GM12878 (cell line): ENCODE results near the gene PACS1. TPM values are rescaled to one million over a fixed set of nuclear protein-coding genes. Genes with fewer than 3 reads are reported as not detected.

Experiments used
- ATAC-seq: fragments of 200-7000 bp; cut with Tn5 transposase; 3 replicates; pipeline ENCODE4 v1.9.1; 2020; ENCODE audit warnings: mild to moderate bottlenecking, moderate library complexity
- BruUV-seq: library from RNA; stranded (reverse); fragments of 400-500 nt; replicated peaks from 2 replicates; lab custom pipeline; 2021; lab: Mats Ljungman, UMichigan
- CTCF ChIA-PET: fragments of 300-600 bp; sonication (Branson Sonifier 250); formaldehyde crosslinking; extraction: SDS; loops from one replicate; lab custom pipeline; 2021; ENCODE audit warnings: inconsistent platforms; lab: Yijun Ruan, JAX
- POLR2A ChIA-PET: fragments of 350-600 bp; formaldehyde crosslinking; extraction: SDS; loops from one replicate; lab custom pipeline; 2021; ENCODE audit warnings: inconsistent platforms; lab: Charles Lee
- RAD21 ChIA-PET: fragments of 300-600 bp; sonication (Branson Sonifier 250); formaldehyde crosslinking; loops from one replicate; lab custom pipeline; 2023; ENCODE audit warnings: antibody characterized with exemption; ENCODE audit not compliant: unreplicated experiment; lab: Charles Lee
- SMC1A ChIA-PET: fragments of 300-600 bp; sonication (Branson Sonifier 250); formaldehyde crosslinking; loops from one replicate; lab custom pipeline; 2023; ENCODE audit not compliant: unreplicated experiment, uncharacterized antibody; lab: Charles Lee
- DNase-seq: peaks from one replicate; pipeline ENCODE4 v3.0.0-alpha.2; 2011; ENCODE audit warnings: low read depth, low spot score
- FAIRE-seq: peaks from 3 replicates; lab custom pipeline; 2011; peaks lifted over from hg19 to GRCh38; lab: Jason Lieb, UNC
- H2AFZ ChIP-seq: 2 replicates; pipeline ENCODE4 v1.6.0; 2011; ENCODE audit warnings: low read depth, low read length, control low read depth; ENCODE audit not compliant: control insufficient read depth
- H3K27ac ChIP-seq: 2 replicates; pipeline ENCODE4 v1.5.1; 2011; ENCODE audit warnings: control low read depth; ENCODE audit not compliant: control insufficient read depth, insufficient read depth
- H3K27me3 ChIP-seq, 2 experiments: replicated peaks in 1 of 2; 2 replicates each; pipeline versions ENCODE4 v1.6.0 to v1.6.1; 2011; ENCODE audit warnings: low read length in 1 of 2; ENCODE audit not compliant: control insufficient read depth in 2 of 2, insufficient read depth in 2 of 2
- H3K36me3 ChIP-seq, 2 experiments: 2 replicates each; pipeline ENCODE4 v1.5.1; 2011; ENCODE audit warnings: low read length in 1 of 2; ENCODE audit not compliant: control insufficient read depth in 2 of 2, insufficient read depth in 2 of 2
- H3K4me1 ChIP-seq: 2 replicates; pipeline ENCODE4 v1.6.1; 2011; ENCODE audit warnings: mild to moderate bottlenecking, low read length, moderate library complexity, mixed read lengths; ENCODE audit not compliant: control insufficient read depth, insufficient read depth
- H3K4me2 ChIP-seq: 2 replicates; pipeline ENCODE4 v1.6.0; 2011; ENCODE audit warnings: control low read depth; ENCODE audit not compliant: control insufficient read depth, insufficient read depth
- H3K4me3 ChIP-seq: fragments of 200-600 bp; sonication (generic); 2 replicates; pipeline ENCODE4 v1.5.1; 2016
- H3K79me2 ChIP-seq: 2 replicates; pipeline ENCODE4 v1.6.0; 2011; ENCODE audit warnings: low read length; ENCODE audit not compliant: control insufficient read depth, insufficient read depth
- H3K9ac ChIP-seq: 2 replicates; pipeline ENCODE4 v1.8.0; 2011; ENCODE audit warnings: low read length, control low read depth, mixed read lengths; ENCODE audit not compliant: control insufficient read depth, insufficient read depth
- H3K9me3 ChIP-seq: replicated peaks from 3 replicates; pipeline ENCODE4 v1.5.1; 2011; ENCODE audit warnings: mild to moderate bottlenecking, low read length; ENCODE audit not compliant: control insufficient read depth, insufficient read depth
- H4K20me1 ChIP-seq: 2 replicates; pipeline ENCODE4 v1.6.0; 2011; ENCODE audit not compliant: control insufficient read depth, insufficient read depth
- CEBPB ChIP-seq, 2 experiments: fragments of 150-350 bp in 1 of 2; IDR thresholded peaks; 2 replicates each; pipeline ENCODE4 v1.6.1; 2012 to 2014; ENCODE audit warnings: low read depth in 2 of 2, low read length in 2 of 2, borderline replicate concordance in 1 of 2, inconsistent platforms in 1 of 2
- CHD1 ChIP-seq: IDR thresholded peaks from 2 replicates; pipeline ENCODE4 v1.6.1; 2012; ENCODE audit warnings: low read depth, low read length, improper control_type of control experiment
- CHD2 ChIP-seq: IDR thresholded peaks from 2 replicates; pipeline ENCODE4 v1.6.1; 2011; ENCODE audit warnings: low read depth, low read length, improper control_type of control experiment, borderline replicate concordance
- EGR1 ChIP-seq, 2 experiments: IDR thresholded peaks; 1 replicate in 1 of 2; 2 replicates in 1 of 2; pipeline ENCODE4 v1.6.1; 2011 to 2012; ENCODE audit warnings: low read depth in 2 of 2, low read length in 2 of 2, borderline replicate concordance in 1 of 2, mild to moderate bottlenecking in 1 of 2, moderate library complexity in 1 of 2
- IKZF1 ChIP-seq: fragments of 450-650 bp; conservative IDR thresholded peaks from 2 replicates; pipeline ENCODE4 v1.6.1; 2017; ENCODE audit warnings: antibody characterized with exemption, mild to moderate bottlenecking
- IKZF2 ChIP-seq, 2 experiments: fragments of 450-650 bp; IDR thresholded peaks; 2 replicates each; pipeline ENCODE4 v1.6.1; 2017; ENCODE audit warnings: mild to moderate bottlenecking in 2 of 2, moderate library complexity in 2 of 2
- IRF5 ChIP-seq: fragments of 450-650 bp; IDR thresholded peaks from 2 replicates; pipeline ENCODE4 v1.6.1; 2017; ENCODE audit warnings: borderline replicate concordance
- KDM1A ChIP-seq: fragments of 200-600 bp; sonication (generic); IDR thresholded peaks from 2 replicates; pipeline ENCODE4 v1.6.1; 2016; ENCODE audit warnings: borderline replicate concordance
- MEF2A ChIP-seq: IDR thresholded peaks from 2 replicates; pipeline ENCODE4 v1.6.1; 2011; ENCODE audit warnings: low read depth, mild to moderate bottlenecking, low read length, moderate library complexity; ENCODE audit not compliant: insufficient read depth
- MLLT1 ChIP-seq: fragments of 450-650 bp; IDR thresholded peaks from 2 replicates; pipeline ENCODE4 v1.6.1; 2016; ENCODE audit warnings: mild to moderate bottlenecking
- MXI1 ChIP-seq: fragments of 150-350 bp; IDR thresholded peaks from 2 replicates; pipeline ENCODE4 v1.6.1; 2011; ENCODE audit warnings: low read depth, mild to moderate bottlenecking, inconsistent platforms, low read length, improper control_type of control experiment
- PKNOX1 ChIP-seq: fragments of 450-650 bp; IDR thresholded peaks from 2 replicates; pipeline ENCODE4 v1.6.1; 2016; ENCODE audit warnings: mild to moderate bottlenecking
- RCOR1 ChIP-seq: conservative IDR thresholded peaks from 2 replicates; pipeline ENCODE4 v1.6.1; 2012; ENCODE audit warnings: low read depth, low read length, improper control_type of control experiment
- SMARCA5 ChIP-seq: fragments of 450-650 bp; IDR thresholded peaks from 2 replicates; pipeline ENCODE4 v1.6.1; 2017; ENCODE audit warnings: mild to moderate bottlenecking
- SMC3 ChIP-seq: IDR thresholded peaks from 2 replicates; pipeline ENCODE4 v1.6.1; 2011; ENCODE audit warnings: low read length, improper control_type of control experiment, borderline replicate concordance
- SP1 ChIP-seq: IDR thresholded peaks from one replicate; pipeline ENCODE4 v1.6.1; 2011; ENCODE audit warnings: low read depth, low read length
- SRF ChIP-seq, 2 experiments: IDR thresholded peaks; 2 replicates each; pipeline ENCODE4 v1.6.1; 2011; ENCODE audit warnings: low read depth in 2 of 2, low read length in 2 of 2, mild to moderate bottlenecking in 1 of 2, moderate library complexity in 1 of 2
- TARDBP ChIP-seq: IDR thresholded peaks from 2 replicates; pipeline ENCODE4 v1.6.1; 2016; ENCODE audit warnings: borderline replicate concordance
- YY1 ChIP-seq: IDR thresholded peaks from 2 replicates; pipeline ENCODE4 v1.6.1; 2011; ENCODE audit warnings: low read depth, mild to moderate bottlenecking, low read length
- WGBS: methylation state at CpG from one replicate; pipeline ENCODE4 v1.1.6; 2016; ENCODE audit warnings: low lambda C conversion rate; ENCODE audit not compliant: insufficient replicate concordance, insufficient coverage; ENCODE audit errors: missing lambda C conversion rate; 5-methylcytosine and 5-hydroxymethylcytosine counted together
- in situ Hi-C: fragments of 300-500 bp; cut with MboI; formaldehyde crosslinking; loops from 9 replicates; pipeline ENCODE4 v1.14.3; 2018; ENCODE audit warnings: mixed read lengths
- intact Hi-C: fragments of 100-400 bp; cut with micrococcal nuclease; formaldehyde crosslinking; loops from one replicate; pipeline ENCODE4 v1.14.2; 2022; ENCODE audit not compliant: unreplicated experiment
- polyA plus RNA-seq, 11 experiments: library from polyadenylated mRNA; depleted of rRNA in 4 of 11; unstranded in 6 of 11; stranded (reverse) in 5 of 11; fragments of >200 nt; fragmentation: Nextera tagmentation in 4 of 11; fragmentation: Illumina TruSeq in 1 of 11; extraction: Ambion mirVana in 4 of 11; extraction: Trizol in 1 of 11; gene quantifications; 1 replicate in 1 of 11; 2 replicates in 10 of 11; pipeline versions ENCODE4 v1.2.1 to v1.2.3, GENCODE V29; 2011 to 2016; ENCODE audit warnings: inconsistent platforms in 2 of 11, missing spikeins in 2 of 11, low read depth in 1 of 11
- total RNA-seq, 4 experiments: library from RNA; depleted of rRNA in 3 of 4; stranded (reverse); fragments of >200 nt in 3 of 4; fragmentation: Illumina TruSeq in 1 of 4; extraction: Trizol in 1 of 4; gene quantifications; 2 replicates each; pipeline versions ENCODE4 v1.2.1 to v1.2.3, GENCODE V29; 2013 to 2021

PACS1 gene
- total and polyA plus RNA-seq, 10 of the 15 experiments (the other 5 are each of a cell fraction or from before 2014, with no cell fraction given) = 1.1 to 74.3 (median 17.9) TPM

- ChIA-PET SMC1A (interaction anchor here (0.6 to 3.7 kb wide), 22 partner anchors 17 to 234 kb away, joined by 3 to 37 read pairs (median 4); no protein-coding TSS in a partner anchor), RAD21 (interaction anchor here (0.8 to 2.5 kb wide), 22 partner anchors 14 to 171 kb away, joined by 3 to 35 read pairs (median 5); partner anchors contain the start of genes SF3B2, SLC29A2 and YIF1A), CTCF (interaction anchor here (0.5 to 3.9 kb wide), 38 partner anchors 9 to 820 kb away, joined by 3 to 46 read pairs (median 4); partner anchors contain the start of gene YIF1A), POLR2A (interaction anchor here (0.6 to 2.4 kb wide), 11 partner anchors 39 to 144 kb away, joined by 3 to 16 read pairs (median 5); partner anchors contain the start of gene RAB1B)
- peak overlapping the region; percentile 92 for H3K27ac ChIP-seq
- H3K9ac ChIP-seq = peak overlapping the region; percentile 67
- peak overlapping the region; percentile 43 for H2AFZ ChIP-seq
- in situ Hi-C loops (no loop called here), intact Hi-C loops (loop anchor here (1.0 to 5.0 kb wide), 4 partner anchors 60 to 150 kb away; partner anchors contain the start of gene PACS1)
- ATAC-seq (peak; percentile 97), FAIRE-seq (peak; percentile 99), DNase-seq (peak; percentile 96)
- H3K4me2 ChIP-seq = peak overlapping the region; percentile 32
- H3K9me3 ChIP-seq = no peaks in the 10 kb centered on the region
- H3K79me2 ChIP-seq = no peaks in the 10 kb centered on the region
- WGBS = 8% methylated on average over 21 of the region's 21 CpGs
- no peak overlapping the region; the same call in 1 of the 2 replicates for H3K4me3 ChIP-seq
- TSS peak; percentile 73 for BruUV-seq
- H3K36me3 ChIP-seq = peaks cover 14 to 50% of the 10 kb centered on the region in 2 experiments
- H3K4me1 ChIP-seq = peaks cover 17% of the 10 kb centered on the region
- H3K27me3 ChIP-seq = no peaks in the 10 kb centered on the region
- no peaks in the 10 kb centered on the region for H4K20me1 ChIP-seq
- TF ChIP-seq SRF (IDR thresholded peaks at IDR 0.05; ENCODE audit: low read depth in 2 of 2, low read length in 2 of 2) = 0 out of 4 replicates have a peak, but pooled peaks of 1 of the 2 experiments have one; percentile 57
- peak; percentile 73 for TF ChIP-seq SP1
- no peak for TF ChIP-seq CHD1
- TF ChIP-seq MXI1 = peak; percentile 54; the same call in 1 of the 2 replicates
- peak; percentile 45; the same call in 1 of the 2 replicates for TF ChIP-seq PKNOX1
- TF ChIP-seq SMC3 = peak; percentile 88
- no peak for TF ChIP-seq IRF5
- peak; percentile 74 to 88; a peak in 3 of 4 replicates for TF ChIP-seq IKZF2 (IDR thresholded peaks at IDR 0.05)
- TF ChIP-seq CHD2 = peak; percentile 39
- peak; percentile 83 for TF ChIP-seq MEF2A
- peak; percentile 85; the same call in 1 of the 2 replicates for TF ChIP-seq MLLT1
- TF ChIP-seq YY1 = peak; percentile 85
- peak; percentile 89 for TF ChIP-seq IKZF1
- peak; percentile 80; the same call in 1 of the 2 replicates for TF ChIP-seq TARDBP
- peak; percentile 96 for TF ChIP-seq SMARCA5
- 0 out of 2 replicates have a peak, but pooled peaks have one; percentile 30 for TF ChIP-seq RCOR1
- TF ChIP-seq CEBPB (IDR thresholded peaks at IDR 0.05; ENCODE audit: borderline replicate concordance in 1 of 2, low read depth in 2 of 2, low read length in 2 of 2) = peak in 1 of 2 experiments; percentile 54; a peak in 1 of 4 replicates
- TF ChIP-seq KDM1A = no peak
- TF ChIP-seq EGR1 (IDR thresholded peaks at IDR 0.05; ENCODE audit: borderline replicate concordance in 1 of 2, low read depth in 2 of 2, low read length in 2 of 2) = 0 out of 3 replicates have a peak, but pooled peaks of 1 of the 2 experiments have one; percentile 12
These were observed 152.5 kb downstream of the PACS1 start for GRCh38 chr11:66222358-66223149.
